NCI-H2227 (cell line): ENCODE measurements around the gene OR10V1.
A peak's percentile ranks its signal among the peaks of the same experiment; 100 is the strongest.

ENCODE experiments used
- DNase-seq: peaks from one replicate; lab custom pipeline; 2025; ENCODE audit not compliant: unreplicated experiment; lab: John Stamatoyannopoulos, UW

Gene OR10V1

GRCh38 chr11:59668950-59669610 lies 44.6 kb downstream of the OR10V1 start, which contains the start of gene PATL1:
Gene PATL1 (minus strand): TSS chr11:59669037. CDS start chr11:59668895, 142 bp downstream.
- DNase-seq, result peak; percentile 99

GRCh38 chr11:59668188-59668949 lies 45.3 kb downstream of the OR10V1 start:
- DNase-seq, result peak; percentile 51

- DNase-seq, result no peak
These were observed 45.8 kb downstream of the OR10V1 start for GRCh38 chr11:59667812-59668187.

- no peak for DNase-seq
These were observed 46.7 kb downstream of the OR10V1 start for GRCh38 chr11:59666969-59667368.
